Endodermal cell (in vitro differentiated cells): Measurements from ENCODE around the gene TF. TPM values are rescaled to one million over a fixed set of nuclear protein-coding genes. Genes with fewer than 3 reads are reported as not detected.

ENCODE experiments used
- DNase-seq: peaks from one replicate; pipeline ENCODE4 v3.0.0-alpha.2; 2017
- H3K27ac ChIP-seq: 2 replicates; pipeline ENCODE4 v1.5.1; 2013; ENCODE audit warnings: mild to moderate bottlenecking, low read depth, low read length, moderate library complexity
- H3K27me3 ChIP-seq: 2 replicates; pipeline ENCODE4 v1.6.1; 2013; ENCODE audit warnings: mild to moderate bottlenecking, low read length, moderate library complexity; ENCODE audit not compliant: insufficient read depth, control insufficient read depth, poor library complexity, severe bottlenecking
- H3K36me3 ChIP-seq: 2 replicates; pipeline ENCODE4 v1.7.0; 2013; ENCODE audit warnings: mild to moderate bottlenecking, low read length, moderate library complexity; ENCODE audit not compliant: control insufficient read depth, insufficient read depth
- H3K4me1 ChIP-seq: one replicate; pipeline ENCODE4 v1.7.0; 2013; ENCODE audit warnings: low read length; ENCODE audit not compliant: control insufficient read depth, insufficient read depth
- H3K4me3 ChIP-seq: 2 replicates; pipeline ENCODE4 v1.5.1; 2013; ENCODE audit warnings: mild to moderate bottlenecking, low read length, moderate library complexity
- H3K9ac ChIP-seq: 2 replicates; pipeline ENCODE4 v1.6.1; 2013; ENCODE audit warnings: mild to moderate bottlenecking, low read length, moderate library complexity; ENCODE audit not compliant: poor library complexity, severe bottlenecking; ENCODE audit errors: extremely low read depth
- H3K9me3 ChIP-seq: 2 replicates; pipeline ENCODE4 v1.6.1; 2013; ENCODE audit warnings: mild to moderate bottlenecking, low read length, moderate library complexity; ENCODE audit not compliant: control insufficient read depth
- H3K27ac Mint-ChIP-seq: 2 replicates; pipeline ENCODE4 v1.8.0; 2020; ENCODE audit warnings: mixed read lengths
- H3K27me3 Mint-ChIP-seq: 2 replicates; pipeline ENCODE4 v1.8.0; 2021; ENCODE audit warnings: mild to moderate bottlenecking, mixed read lengths; ENCODE audit not compliant: insufficient read depth
- H3K36me3 Mint-ChIP-seq: 2 replicates; pipeline ENCODE4 v1.8.0; 2020; ENCODE audit warnings: low read depth, mixed read lengths
- H3K4me1 Mint-ChIP-seq: 2 replicates; pipeline ENCODE4 v1.8.0; 2020; ENCODE audit warnings: mixed read lengths
- H3K4me3 Mint-ChIP-seq: 2 replicates; pipeline ENCODE4 v1.8.0; 2020; ENCODE audit warnings: mild to moderate bottlenecking, moderate library complexity, mixed read lengths
- H3K9me3 Mint-ChIP-seq: 2 replicates; pipeline ENCODE4 v1.8.0; 2020; ENCODE audit warnings: mild to moderate bottlenecking, mixed read lengths
- CTCF ChIP-seq: fragments of 200-600 bp; sonication (generic); conservative IDR thresholded peaks from 2 replicates; pipeline ENCODE4 v1.5.0; 2021; ENCODE audit warnings: antibody characterized with exemption, mild to moderate bottlenecking
- WGBS, 2 experiments: methylation state at CpG; one replicate each; pipeline versions ENCODE4 v1.1.5 to v1.1.7; 2013; ENCODE audit warnings: missing lambda C conversion rate in 2 of 2, mixed read lengths in 1 of 2; ENCODE audit not compliant: insufficient coverage in 1 of 2, insufficient read length in 1 of 2; 5-methylcytosine and 5-hydroxymethylcytosine counted together
- total RNA-seq, 2 donors: library from RNA; stranded (reverse); fragmentation: NEBNext Ultra II Directional in 1 of 2; extraction: Animal tissue kit (Norgen Biotek cat#: 25700) in 1 of 2; gene quantifications; 2 replicates in 1 of 2; 3 replicates in 1 of 2; pipeline ENCODE4 v1.2.1, GENCODE V29; 2021

The TF gene
- total RNA-seq, 2 donors from 2014 or later = 0.40 to 3.0 TPM

- WGBS, 2 experiments = 54% methylated on average over 3 of the region's 3 CpGs; no CpG with 5 or more reads in 1 of the 2 experiments
- H3K36me3 Mint-ChIP-seq = no peaks in the 10 kb centered on the region
- peaks cover 12% of the 10 kb centered on the region for H3K4me1 Mint-ChIP-seq
These were observed 16.3 kb downstream of the TF start for GRCh38 chr3:133762539-133762938.

GRCh38 chr3:133763797-133764683, 17.8 kb downstream of the TF start:
- TF ChIP-seq CTCF = no peak
- no peaks in the 10 kb centered on the region for H3K9me3 ChIP-seq

More at GRCh38 chr3:133762539-133762938, 16.3 kb downstream of the TF start:
- Histone ChIP-seq H3K27ac (no peak overlapping the region), H3K4me3 (no peak overlapping the region), H3K9ac (no peak overlapping the region), H3K4me1 (no peaks in the 10 kb centered on the region), H3K27me3 (peaks cover 22% of the 10 kb centered on the region), H3K9me3 (no peaks in the 10 kb centered on the region), H3K36me3 (no peaks in the 10 kb centered on the region)
- no peak for TF ChIP-seq CTCF
- H3K9me3 Mint-ChIP-seq = no peaks in the 10 kb centered on the region
- H3K27me3 Mint-ChIP-seq = peaks cover 2% of the 10 kb centered on the region
- H3K4me3 Mint-ChIP-seq = no peak overlapping the region
- no peak for DNase-seq
- H3K27ac Mint-ChIP-seq = no peak overlapping the region

GRCh38 chr3:133765256-133765655, 19.1 kb downstream of the TF start:
- Histone ChIP-seq H3K4me1 (no peaks in the 10 kb centered on the region), H3K4me3 (no peak overlapping the region), H3K9ac (no peak overlapping the region), H3K27me3 (peaks cover 23% of the 10 kb centered on the region), H3K36me3 (no peaks in the 10 kb centered on the region), H3K27ac (no peak overlapping the region), H3K9me3 (no peaks in the 10 kb centered on the region)
- Mint-ChIP-seq H3K27me3 (peaks cover 2% of the 10 kb centered on the region), H3K27ac (no peak overlapping the region), H3K9me3 (no peaks in the 10 kb centered on the region), H3K36me3 (no peaks in the 10 kb centered on the region), H3K4me3 (no peak overlapping the region), H3K4me1 (no peaks in the 10 kb centered on the region)
- DNase-seq = no peak
- TF ChIP-seq CTCF = no peak

More at GRCh38 chr3:133763797-133764683, 17.8 kb downstream of the TF start:
- peaks cover 23% of the 10 kb centered on the region for H3K27me3 ChIP-seq
- Mint-ChIP-seq H3K27ac (no peak overlapping the region), H3K4me1 (peaks cover 3% of the 10 kb centered on the region), H3K4me3 (no peak overlapping the region), H3K9me3 (no peaks in the 10 kb centered on the region), H3K27me3 (peaks cover 2% of the 10 kb centered on the region), H3K36me3 (no peaks in the 10 kb centered on the region)
- WGBS, 2 experiments = 86 to 88% methylated on average over 6 of the region's 6 CpGs
- no peaks in the 10 kb centered on the region for H3K4me1 ChIP-seq
- H3K9ac ChIP-seq = no peak overlapping the region
- no peaks in the 10 kb centered on the region for H3K36me3 ChIP-seq
- no peak overlapping the region for H3K27ac ChIP-seq
- no peak for DNase-seq
- no peak overlapping the region for H3K4me3 ChIP-seq
